NCI-H69 (cell line): ENCODE measurements around the gene LDLRAD2.

Experiments used
- DNase-seq: peaks from one replicate; lab custom pipeline; 2025; lab: John Stamatoyannopoulos, UW

Gene LDLRAD2

DNA sequence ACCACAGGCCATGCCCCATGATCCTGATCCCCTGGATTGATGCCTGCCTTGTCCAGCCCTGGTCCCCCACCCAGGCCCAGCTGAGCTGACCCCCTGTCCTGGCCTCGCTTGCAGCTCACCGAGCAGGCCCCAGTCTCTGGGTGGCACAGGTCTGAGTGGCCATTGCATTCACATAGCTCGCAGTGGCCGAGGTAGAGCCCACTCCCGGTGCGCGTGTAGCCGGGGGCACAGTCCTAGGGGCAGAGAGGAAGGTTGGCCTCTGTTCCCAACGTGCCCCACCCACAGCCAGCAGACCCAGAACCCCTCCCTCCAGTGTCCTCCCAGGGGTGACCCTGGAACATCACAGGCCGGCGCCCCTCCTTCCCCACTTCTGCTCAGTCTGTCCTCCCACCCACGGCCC is 51.9 kb downstream of the LDLRAD2 start:
- DNase-seq, result no peak

DNA sequence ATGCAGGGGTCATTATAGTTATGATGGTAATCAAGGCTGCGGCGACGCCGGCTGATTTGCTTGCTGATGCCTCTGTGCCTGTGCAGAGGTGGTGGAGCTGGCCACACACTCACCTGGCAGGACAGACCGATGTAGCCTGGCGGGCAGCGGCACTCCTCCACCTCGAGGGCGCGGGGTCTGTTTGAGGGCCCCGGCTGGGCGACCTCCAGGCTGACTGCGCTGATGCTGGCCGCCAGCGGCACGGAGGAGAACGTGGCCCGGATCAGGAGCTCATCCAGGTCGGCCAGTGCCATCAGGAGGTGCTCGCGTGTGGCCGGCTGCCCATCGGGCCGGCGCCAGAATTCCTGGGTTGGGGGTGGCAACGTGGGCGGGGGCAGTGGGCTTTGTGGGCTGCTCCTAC is 52.7 kb downstream of the LDLRAD2 start:
- no peak for DNase-seq

DNA sequence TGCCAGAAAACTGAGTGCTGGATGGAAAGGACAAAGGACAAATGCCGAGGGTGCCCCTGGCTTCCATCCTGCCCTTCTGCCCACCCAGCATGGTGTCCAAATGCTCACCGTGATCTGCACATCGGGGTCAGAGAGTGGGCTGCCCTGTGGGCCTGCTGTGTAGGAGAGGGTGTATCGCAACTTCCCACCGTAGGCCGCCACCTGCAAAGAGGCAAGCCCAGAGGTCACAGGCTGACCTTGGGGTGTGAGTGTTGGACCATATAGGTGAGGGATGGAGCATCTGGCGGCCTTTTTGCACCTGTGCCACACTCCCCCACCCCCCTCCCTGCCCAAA is 53.5 kb downstream of the LDLRAD2 start:
- DNase-seq, result no peak

DNA sequence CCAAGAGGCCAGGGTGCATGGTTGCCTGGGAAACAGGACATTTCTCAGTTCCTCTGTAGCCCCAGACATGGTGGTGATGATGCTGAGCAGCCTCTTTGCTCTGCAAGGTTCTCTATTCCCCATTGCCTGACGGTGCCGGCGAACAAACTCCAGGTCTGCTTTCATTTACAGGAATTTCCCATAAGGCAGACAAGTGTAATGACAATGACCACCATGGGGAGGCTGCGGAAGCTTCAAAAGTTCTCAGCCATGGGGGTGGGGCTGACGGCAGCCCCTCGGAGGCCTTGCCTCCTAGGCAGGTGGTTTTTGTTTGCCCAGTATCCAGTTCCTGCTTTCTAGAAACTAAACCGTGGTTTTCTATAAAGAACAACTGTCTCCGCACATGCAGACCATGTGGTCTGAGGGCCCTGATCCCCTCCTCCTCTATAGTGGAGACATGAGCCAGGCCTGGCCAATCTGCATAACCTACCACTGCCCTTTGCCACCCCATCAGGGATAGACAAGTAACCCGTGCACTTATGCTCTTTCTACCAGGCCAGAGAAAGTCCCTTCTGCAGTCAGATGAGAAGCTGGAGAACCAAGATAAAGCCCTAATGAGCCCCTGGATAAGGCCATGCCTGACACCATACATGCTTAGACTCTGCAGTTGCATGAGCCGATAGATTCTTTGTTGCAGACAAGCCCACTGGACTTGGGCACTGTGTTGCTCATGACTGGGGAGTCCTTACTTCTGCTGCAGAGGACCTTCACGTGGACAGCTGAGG is 54.1 kb downstream of the LDLRAD2 start:
- peak; percentile 71 for DNase-seq

DNA sequence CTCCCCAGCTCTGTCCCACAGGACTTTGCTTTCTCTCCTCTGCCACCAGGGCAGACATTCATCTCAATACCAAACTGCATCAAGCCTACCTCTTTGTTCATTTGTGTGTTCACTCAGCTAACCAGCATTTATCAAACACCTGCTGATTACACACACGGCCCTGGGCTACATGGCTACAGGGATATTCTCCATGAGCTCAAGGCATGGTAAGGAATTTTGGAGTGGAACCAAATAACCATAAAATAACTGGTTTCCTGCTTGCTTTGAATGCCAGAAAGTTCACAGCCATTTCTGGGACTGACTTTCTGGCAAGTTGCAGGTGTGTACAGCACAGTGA is 54.6 kb downstream of the LDLRAD2 start:
- DNase-seq, result peak; percentile 71

DNA sequence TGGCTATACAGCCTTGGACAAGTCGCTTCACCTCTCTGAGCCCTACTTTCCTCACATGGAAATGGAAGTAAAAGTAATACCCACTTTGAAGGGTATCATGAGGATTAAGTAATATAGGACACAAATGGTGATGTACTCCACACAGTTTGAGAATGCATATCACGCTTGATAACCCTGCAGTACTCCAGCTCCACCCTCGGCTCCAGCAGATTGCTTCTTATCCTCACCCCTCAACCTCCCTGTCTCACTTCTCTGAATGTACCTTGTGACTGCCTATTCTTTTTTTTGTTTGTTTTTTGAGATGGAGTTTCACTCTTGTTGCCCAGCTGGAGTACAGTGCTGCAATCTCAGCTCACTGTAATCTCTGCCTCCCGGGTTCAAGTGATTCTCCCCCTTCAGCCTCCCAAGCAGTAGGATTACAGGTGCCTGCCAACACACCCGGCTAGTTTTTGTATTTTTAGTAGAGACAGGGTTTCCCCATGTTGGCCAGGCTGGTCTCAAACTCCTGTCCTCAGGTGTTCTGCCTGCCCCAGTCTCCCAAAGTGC is 55.5 kb downstream of the LDLRAD2 start:
- peak; percentile 24 for DNase-seq

DNA sequence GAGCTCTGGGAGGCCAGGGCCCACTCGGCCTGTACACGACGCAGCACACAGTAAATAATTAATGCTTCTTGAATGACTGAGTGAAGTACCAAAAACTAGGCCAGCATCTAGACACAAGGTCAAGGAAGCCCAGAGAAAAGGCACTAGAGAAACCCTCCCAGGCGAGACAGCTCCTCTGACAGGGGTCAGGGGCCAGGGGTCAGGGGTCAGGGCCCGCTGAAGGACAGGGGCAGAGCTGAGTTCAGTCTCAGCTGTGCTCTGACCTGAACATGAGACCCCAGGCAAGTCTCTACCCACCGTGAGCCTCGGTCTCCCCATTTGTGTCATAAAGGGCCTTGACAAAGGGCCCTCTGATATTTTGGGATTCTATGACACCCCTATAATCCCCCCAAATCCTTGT is 56.4 kb downstream of the LDLRAD2 start:
- no peak for DNase-seq

DNA sequence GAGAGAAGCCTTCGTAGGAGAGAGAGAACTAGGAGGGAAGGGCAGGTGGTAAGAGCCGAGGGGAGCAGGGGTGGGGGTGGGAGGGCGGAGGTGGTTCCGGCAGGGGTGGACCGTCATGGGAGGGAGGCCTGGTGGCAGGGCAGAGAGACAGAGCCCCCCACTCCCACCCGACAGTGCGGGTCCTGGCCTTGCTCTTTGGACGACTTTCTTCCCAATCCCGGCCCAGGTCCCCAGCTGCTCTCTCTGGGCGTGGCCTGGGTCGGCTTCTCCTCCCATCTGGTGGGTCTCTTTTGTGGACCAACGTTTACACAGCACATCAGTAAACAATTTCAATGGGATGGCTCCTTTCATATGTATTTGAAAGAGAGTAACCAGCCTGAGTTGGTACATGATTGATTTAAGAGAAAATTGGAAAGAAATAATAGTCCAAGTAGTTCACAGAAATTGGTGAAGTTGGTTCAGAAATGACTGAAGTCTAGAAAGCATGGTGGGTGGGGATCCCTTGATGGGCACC is 56.9 kb downstream of the LDLRAD2 start:
- peak; percentile 76 for DNase-seq

DNA sequence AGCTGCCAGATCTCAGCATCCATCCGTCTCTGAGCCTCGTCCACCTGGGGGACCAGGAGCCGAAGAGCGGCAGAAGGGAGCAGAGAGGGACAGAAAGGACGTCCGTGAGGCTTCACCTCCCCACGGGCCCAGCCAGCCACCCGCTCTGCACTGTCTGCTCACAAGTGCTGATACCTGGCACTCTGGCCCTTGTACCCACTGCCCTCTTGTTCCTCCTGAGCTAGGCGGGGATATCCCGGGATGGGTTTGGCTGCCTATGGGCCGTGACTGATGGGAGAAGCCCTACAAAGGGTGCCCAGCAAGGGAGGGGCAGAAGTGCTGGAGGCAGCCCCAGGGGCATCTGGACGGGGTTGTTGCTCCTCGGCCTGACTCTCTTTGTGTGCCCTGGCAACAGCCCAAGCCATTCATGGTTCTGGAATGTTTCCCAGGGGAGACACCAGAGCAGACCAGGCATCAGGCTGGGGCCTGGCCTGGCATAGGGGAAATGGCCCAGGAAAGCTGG is 57.6 kb downstream of the LDLRAD2 start:
- peak; percentile 92 for DNase-seq

DNA sequence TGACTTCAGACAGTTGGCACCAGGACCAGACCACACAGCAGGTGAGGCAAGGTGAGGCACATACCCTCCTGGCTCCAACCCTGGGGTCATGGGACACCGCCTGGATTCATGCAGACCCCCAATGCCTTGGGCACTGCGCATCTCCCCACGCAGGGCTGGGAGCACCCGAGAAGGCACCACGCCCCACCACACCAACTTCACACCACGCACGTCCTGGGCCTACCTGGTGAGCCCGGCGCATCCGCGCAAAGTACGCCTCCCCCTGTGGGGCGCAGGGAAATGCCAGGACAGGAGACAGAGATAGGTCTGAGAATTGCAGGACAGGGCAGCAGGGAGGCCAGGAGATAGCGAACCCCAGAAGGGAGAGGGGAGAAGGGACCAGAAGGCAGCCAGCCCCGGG is 58.5 kb downstream of the LDLRAD2 start:
- no peak for DNase-seq

DNA sequence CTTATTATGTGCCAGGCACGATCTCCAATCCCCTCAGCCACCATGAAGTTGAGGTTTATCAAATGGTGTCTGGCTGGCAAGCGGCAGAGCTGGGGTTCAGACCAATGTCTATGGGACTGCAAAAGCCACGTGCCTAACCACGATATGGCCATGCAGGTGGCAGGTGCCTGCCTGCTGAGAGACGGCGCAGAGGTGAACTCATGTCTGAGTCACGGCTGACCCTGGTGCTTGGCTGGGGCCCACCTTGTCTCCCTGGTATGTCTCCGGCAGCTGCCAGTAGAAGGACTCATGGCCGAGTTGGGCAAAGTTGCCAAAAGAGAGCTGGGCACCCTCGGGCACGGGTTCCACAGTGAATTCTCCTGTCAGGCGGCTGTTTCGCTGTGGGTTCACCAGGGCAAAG is 59.9 kb downstream of the LDLRAD2 start:
- no peak for DNase-seq

DNA sequence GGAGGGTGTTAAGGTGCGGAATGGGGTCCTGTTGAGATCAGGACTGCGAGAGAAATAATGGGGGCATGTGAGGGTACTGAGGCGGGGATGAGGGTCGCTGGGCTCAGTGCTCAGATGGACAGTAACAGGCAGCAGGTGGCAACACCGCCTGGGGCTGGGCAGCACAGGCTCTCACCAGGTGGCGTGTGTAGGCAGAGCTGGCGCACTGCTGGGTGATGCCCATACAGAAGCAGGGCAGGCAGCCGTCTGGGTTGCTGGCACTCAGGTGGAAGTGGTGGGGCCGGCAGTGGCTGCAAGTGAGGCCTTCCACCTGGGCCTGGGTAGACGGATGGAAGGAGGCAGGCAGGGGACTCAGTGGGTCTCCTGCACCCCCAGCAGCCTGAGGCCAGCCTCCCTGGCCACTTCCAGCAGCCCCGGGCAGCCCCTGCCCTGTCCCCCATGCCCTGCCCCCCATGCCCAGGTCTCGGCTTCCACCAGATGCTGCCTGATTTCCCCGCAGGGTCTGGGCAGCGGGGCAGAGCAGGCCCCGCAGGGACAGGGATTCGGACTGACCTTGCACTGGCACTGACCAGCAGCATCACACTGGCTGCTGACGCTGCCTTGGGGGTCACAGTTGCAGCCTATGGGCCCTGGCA is 60.5 kb downstream of the LDLRAD2 start:
- peak; percentile 49 for DNase-seq

DNA sequence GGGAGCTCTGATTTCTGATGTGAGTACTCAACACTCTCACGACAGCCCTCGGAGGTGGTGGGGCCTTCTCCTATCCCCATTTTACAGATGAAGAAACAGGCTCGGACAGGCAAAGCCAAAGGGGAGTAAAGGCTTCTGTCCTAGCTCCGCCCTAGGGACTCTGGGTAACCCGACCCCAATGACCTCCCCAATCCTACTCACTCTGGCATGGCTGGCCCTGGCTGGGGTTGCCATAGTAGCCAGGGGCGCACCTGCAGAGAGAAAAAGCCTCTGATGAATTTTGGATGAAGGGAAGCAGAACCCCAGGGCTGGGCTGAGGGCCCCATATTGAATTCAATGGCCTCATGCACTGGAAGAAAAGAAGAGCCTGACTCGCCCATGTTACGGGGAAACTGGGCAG is 61.1 kb downstream of the LDLRAD2 start:
- DNase-seq, result no peak

DNA sequence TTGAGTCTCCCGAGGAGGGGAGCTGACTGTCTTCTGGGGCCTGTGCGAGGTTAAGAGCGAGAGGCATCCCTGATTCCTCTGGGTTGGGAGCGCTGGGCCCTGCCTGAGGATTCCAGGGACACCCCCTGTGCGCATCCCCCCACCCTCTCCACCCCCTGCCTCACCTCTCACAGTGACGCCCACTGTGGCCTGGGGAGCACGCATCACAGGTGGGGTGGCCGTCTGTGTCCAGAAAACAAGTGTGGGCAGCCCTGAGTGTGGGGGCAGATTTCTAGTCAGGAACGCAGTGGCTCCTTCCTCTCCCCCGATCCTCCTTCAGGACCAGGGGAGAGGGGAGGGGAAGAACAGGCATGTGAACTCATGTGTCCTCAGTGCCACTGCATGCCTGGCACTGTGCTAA is 61.7 kb downstream of the LDLRAD2 start:
- DNase-seq, result no peak

DNA sequence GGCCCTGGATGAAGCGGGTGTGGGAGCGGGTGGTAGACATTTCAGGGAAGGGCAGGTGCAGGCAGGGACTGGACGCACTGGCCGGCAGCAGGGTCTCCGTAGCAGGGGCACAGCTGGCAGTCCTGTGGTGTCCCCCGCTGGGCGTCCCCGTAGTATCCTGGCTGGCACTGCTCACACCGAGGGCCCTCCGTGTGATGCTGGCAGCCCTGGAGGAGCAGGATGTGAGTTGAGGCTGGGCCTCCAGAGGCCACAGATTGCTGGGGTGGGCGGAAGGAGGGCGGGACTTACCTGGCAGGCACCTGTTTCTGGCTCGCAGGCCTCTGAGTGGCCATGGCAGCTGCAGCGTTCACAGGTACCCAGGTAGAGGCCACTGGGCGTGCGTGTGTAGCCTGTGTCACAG is 62.3 kb downstream of the LDLRAD2 start:
- peak; percentile 54 for DNase-seq
